SU-DHL-6 (cell line): ENCODE data around the gene ZSWIM8.

Experiments
- H2AFZ ChIP-seq: fragments of 200-600 bp; sonication (generic); 2 replicates; pipeline ENCODE4 v1.6.1; 2014; ENCODE audit warnings: low read depth, mild to moderate bottlenecking, moderate library complexity, mixed read lengths, antibody characterized with exemption, low read length; ENCODE audit not compliant: severe bottlenecking
- H3F3A ChIP-seq: fragments of 200-600 bp; shearing (Covaris generic); 2 replicates; pipeline ENCODE4 v1.6.0; 2016; ENCODE audit warnings: antibody characterized with exemption, mild to moderate bottlenecking; ENCODE audit not compliant: insufficient read depth
- H3K27ac ChIP-seq: fragments of 200-600 bp; sonication (generic); 2 replicates; pipeline ENCODE4 v1.5.1; 2016; ENCODE audit warnings: low read depth, mild to moderate bottlenecking, low read length, moderate library complexity, mixed read lengths
- H3K27me3 ChIP-seq: fragments of 200-600 bp; sonication (generic), shearing (Covaris generic); 2 replicates; pipeline ENCODE4 v1.6.0; 2014; ENCODE audit warnings: mild to moderate bottlenecking, low read length
- H3K36me3 ChIP-seq: fragments of 200-600 bp; sonication (generic); 2 replicates; pipeline ENCODE4 v1.6.1; 2014; ENCODE audit warnings: mild to moderate bottlenecking, low read length, mixed read lengths
- H3K4me2 ChIP-seq: fragments of 300-600, 200-600 bp; shearing (Covaris generic), sonication (generic); 2 replicates; pipeline ENCODE4 v1.6.0; 2014; ENCODE audit warnings: low read length, low read depth, mild to moderate bottlenecking; ENCODE audit not compliant: poor library complexity, severe bottlenecking
- H3K4me3 ChIP-seq: fragments of 200-600 bp; sonication (generic); 2 replicates; pipeline ENCODE4 v1.5.1; 2014; ENCODE audit warnings: antibody characterized with exemption, low read length, mild to moderate bottlenecking, mixed read lengths; ENCODE audit not compliant: insufficient read depth, poor library complexity, severe bottlenecking
- H3K79me2 ChIP-seq: fragments of 200-600 bp; sonication (generic); 2 replicates; pipeline ENCODE4 v1.6.1; 2014; ENCODE audit warnings: mild to moderate bottlenecking, low read length, moderate library complexity; ENCODE audit not compliant: insufficient read depth
- H3K9ac ChIP-seq: fragments of 200-600 bp; sonication (generic); 2 replicates; pipeline ENCODE4 v1.7.0; 2014; ENCODE audit warnings: mild to moderate bottlenecking, low read length
- H3K9me2 ChIP-seq: fragments of 200-600 bp; sonication (generic); replicated peaks from 2 replicates; pipeline ENCODE4 v1.6.1; 2014; ENCODE audit warnings: low read length; ENCODE audit not compliant: insufficient read depth
- H3K9me3 ChIP-seq: fragments of 200-600 bp; sonication (generic); 2 replicates; pipeline ENCODE4 v1.6.1; 2014; ENCODE audit warnings: low read length, mixed read lengths; ENCODE audit not compliant: insufficient read depth
- H4K20me1 ChIP-seq: fragments of 200-600 bp; sonication (generic); 2 replicates; pipeline ENCODE4 v1.6.1; 2014; ENCODE audit warnings: low read depth, mild to moderate bottlenecking, antibody characterized with exemption, low read length, moderate library complexity, mixed read lengths
- EZH2phosphoT487 ChIP-seq: fragments of 200-600 bp; sonication (generic), shearing (Covaris generic); conservative IDR thresholded peaks from 2 replicates; pipeline ENCODE4 v1.6.1; 2018; ENCODE audit warnings: mild to moderate bottlenecking, antibody characterized with exemption, low read length, moderate library complexity, mixed read lengths
- TF ChIP-seq, protein P1 (sequence below): fragments of 200-600 bp; sonication (generic); IDR thresholded peaks from one replicate; pipeline ENCODE4 v1.5.1; 2017; ENCODE audit warnings: antibody characterized with exemption, mild to moderate bottlenecking, low read length, moderate library complexity; ENCODE audit not compliant: insufficient read depth, poor library complexity, severe bottlenecking

Gene ZSWIM8

DNA sequence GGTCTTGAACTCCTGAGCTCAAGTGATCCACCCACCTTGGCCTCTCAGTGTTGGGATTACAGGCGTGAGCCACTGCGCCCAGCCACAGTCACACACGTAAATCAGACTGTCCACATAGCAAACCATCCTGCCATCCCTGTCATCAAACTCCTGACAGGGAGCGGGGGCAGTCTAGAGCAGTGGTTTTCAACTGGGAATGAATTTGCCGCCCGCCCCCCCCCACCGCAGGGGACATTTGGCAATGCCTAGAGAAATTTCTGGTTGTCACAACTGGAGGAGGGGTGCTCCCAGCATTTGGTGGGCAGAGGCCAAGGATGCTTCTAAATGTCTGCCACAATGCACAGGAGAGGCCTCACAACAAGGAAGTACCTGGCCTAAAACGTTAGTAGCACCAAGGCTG lies 64.8 kb downstream of the ZSWIM8 start:
- H3K79me2 ChIP-seq, result no peaks in the 10 kb centered on the region
- no peaks in the 10 kb centered on the region for H3K9me2 ChIP-seq
- H3K27me3 ChIP-seq, result no peaks in the 10 kb centered on the region
- H4K20me1 ChIP-seq, result no peaks in the 10 kb centered on the region
- H3F3A ChIP-seq, result no peaks in the 10 kb centered on the region
- H3K4me3 ChIP-seq, result no peak overlapping the region
- no peaks in the 10 kb centered on the region for H3K36me3 ChIP-seq
- H3K4me2 ChIP-seq, result no peak overlapping the region
- H2AFZ ChIP-seq, result no peak overlapping the region
- H3K9ac ChIP-seq, result no peak overlapping the region
- TF ChIP-seq EZH2phosphoT487, result no peak
- TF ChIP-seq, protein P1, sequence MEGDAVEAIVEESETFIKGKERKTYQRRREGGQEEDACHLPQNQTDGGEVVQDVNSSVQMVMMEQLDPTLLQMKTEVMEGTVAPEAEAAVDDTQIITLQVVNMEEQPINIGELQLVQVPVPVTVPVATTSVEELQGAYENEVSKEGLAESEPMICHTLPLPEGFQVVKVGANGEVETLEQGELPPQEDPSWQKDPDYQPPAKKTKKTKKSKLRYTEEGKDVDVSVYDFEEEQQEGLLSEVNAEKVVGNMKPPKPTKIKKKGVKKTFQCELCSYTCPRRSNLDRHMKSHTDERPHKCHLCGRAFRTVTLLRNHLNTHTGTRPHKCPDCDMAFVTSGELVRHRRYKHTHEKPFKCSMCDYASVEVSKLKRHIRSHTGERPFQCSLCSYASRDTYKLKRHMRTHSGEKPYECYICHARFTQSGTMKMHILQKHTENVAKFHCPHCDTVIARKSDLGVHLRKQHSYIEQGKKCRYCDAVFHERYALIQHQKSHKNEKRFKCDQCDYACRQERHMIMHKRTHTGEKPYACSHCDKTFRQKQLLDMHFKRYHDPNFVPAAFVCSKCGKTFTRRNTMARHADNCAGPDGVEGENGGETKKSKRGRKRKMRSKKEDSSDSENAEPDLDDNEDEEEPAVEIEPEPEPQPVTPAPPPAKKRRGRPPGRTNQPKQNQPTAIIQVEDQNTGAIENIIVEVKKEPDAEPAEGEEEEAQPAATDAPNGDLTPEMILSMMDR, result no peak
- no peak overlapping the region for H3K27ac ChIP-seq
- no peaks in the 10 kb centered on the region for H3K9me3 ChIP-seq

DNA sequence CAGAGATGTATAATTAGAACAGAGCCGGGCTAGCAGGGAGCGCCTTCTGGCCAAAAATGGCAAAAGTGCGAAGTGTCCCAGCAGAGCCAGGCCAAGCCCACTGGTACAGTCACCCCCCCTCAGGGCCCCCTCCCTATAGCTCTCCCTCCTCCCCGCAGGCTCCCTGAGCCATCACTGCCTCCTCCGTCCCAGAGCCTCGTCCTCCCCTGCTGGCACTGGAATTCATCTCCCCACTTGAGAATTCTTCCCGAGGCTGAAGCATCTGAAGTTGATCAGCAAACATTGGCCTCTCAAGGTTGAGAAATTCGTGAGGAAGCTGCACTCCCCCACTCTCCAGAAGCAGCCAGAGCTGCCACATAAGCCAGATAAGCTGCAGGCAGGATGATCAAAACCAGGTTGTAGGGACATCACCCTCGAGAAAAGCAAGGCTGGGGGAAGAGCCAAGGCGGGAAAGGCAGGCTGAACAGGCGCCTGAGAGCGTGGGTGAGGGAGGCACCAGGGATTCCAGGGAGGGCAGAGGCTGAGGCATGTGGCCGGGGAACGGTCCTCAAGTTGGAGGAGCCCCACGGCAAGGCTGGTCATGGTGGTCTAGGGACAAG lies 65.6 kb downstream of the ZSWIM8 start:
- Histone ChIP-seq H3K27me3 (no peaks in the 10 kb centered on the region), H3K79me2 (no peaks in the 10 kb centered on the region), H3K4me3 (no peak overlapping the region), H2AFZ (no peak overlapping the region), H3K9me3 (no peaks in the 10 kb centered on the region), H3K27ac (no peak overlapping the region), H4K20me1 (no peaks in the 10 kb centered on the region), H3K9ac (no peak overlapping the region), H3K4me2 (no peak overlapping the region), H3K9me2 (no peaks in the 10 kb centered on the region), H3F3A (no peaks in the 10 kb centered on the region), H3K36me3 (no peaks in the 10 kb centered on the region)
- TF ChIP-seq EZH2phosphoT487, result no peak
- TF ChIP-seq, protein P1, result no peak
